Cerebellar nuclear complex (tissue), 1 donor: ENCODE results near the gene SLC44A1.

Source experiments
- DNase-seq, 2 experiments: peaks; one replicate each; lab custom pipeline; 2025; lab: John Stamatoyannopoulos, UW

The SLC44A1 gene

GRCh38 chr9:105466898-105467455 lies 222.5 kb downstream of the SLC44A1 start:
- DNase-seq: no peak

GRCh38 chr9:105468875-105469274 lies 224.4 kb downstream of the SLC44A1 start:
- DNase-seq: no peak

- DNase-seq: no peak
These were observed 228.8 kb downstream of the SLC44A1 start for GRCh38 chr9:105473221-105473620.

DNA sequence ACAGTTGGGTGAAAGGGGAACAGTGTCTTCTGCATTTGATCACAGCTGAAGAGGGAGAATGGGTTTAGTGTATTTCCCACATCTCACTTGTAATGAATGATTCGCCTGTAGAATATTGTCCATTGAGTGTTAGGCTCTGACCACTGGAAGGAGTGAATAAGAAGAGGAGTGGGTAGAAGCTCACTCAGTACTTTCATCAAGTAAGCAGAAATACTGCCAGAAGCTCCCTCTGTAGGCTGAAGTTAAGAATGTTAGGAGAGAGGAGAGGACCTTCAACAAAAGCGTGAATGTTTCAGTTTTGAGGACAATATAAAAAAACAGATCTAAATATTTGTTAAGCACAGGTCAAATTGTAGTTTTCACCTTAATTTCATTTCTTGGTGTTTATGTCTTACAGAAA lies 230.9 kb downstream of the SLC44A1 start:
- no peak for DNase-seq

DNA sequence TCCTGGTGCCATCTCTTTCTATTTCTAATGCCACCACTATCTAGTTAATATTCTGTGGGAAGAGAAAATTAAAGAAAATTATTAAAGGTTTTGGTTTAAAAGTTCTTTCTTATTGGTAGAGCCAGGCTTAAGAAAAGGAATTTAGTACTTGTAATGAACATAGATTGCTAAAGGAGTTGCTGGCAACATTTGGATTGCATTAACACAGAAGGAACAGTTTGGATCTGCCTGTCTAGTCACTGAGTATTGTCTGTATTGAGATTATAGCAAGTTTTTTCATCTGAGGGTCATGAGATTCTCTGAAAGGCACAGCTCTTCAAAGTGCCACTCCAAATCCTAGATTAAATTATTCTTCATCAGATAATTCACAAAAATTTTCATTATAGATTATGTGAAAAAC lies 235.4 kb downstream of the SLC44A1 start:
- DNase-seq: no peak

GRCh38 chr9:105483618-105484017 lies 239.2 kb downstream of the SLC44A1 start:
- DNase-seq: no peak

DNA sequence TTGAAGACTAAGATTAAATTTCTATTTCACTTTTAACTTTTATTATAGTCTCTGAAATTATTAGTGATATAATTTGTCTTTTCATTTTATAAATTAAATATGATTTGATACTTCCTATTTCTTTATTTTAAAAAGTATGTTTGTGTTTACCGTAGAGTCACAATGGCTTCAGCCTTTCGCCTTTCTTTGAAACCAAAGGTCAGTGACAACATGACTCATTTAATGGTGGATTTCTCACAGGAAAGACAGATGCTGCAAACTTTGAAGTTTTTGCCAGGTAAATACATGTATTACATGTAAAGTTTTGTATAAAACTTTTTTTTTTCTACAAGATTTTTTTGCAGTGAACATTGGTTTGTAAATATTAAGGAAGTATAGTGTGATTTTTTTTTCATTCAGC lies 239.8 kb downstream of the SLC44A1 start:
- no peak for DNase-seq

DNA sequence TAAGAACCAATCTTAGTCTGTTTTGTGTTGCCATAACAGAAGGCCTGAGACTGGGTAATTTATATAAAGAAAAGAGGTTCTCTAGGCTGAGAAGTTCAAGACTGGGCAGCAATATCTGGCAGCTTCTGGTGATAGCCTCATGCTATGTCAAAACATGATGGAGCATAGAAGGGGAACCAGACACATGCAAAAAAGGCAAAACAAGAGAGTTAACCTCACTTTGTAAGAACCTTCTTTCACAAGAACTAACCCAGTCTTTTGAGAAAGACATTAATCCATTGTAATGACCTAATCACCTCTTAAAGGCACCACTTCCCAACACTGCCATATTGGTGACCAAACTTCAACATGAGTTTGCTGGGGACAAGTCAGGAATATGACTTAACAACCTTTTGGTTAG lies 240.7 kb downstream of the SLC44A1 start:
- DNase-seq: no peak
